IMR-90 (cell line): ENCODE data around the gene CXCL16. TPM values are rescaled to one million over a fixed set of nuclear protein-coding genes. Genes with fewer than 3 reads are reported as not detected.
A peak's percentile ranks its signal among the peaks of the same experiment; 100 is the strongest.

ENCODE experiments used
- ATAC-seq: fragments of 200-7000 bp; cut with Tn5 transposase; 2 replicates; pipeline ENCODE4 v1.9.1; 2020; ENCODE audit warnings: low read depth, mild to moderate bottlenecking, moderate library complexity
- BruUV-seq: library from RNA; stranded (reverse); fragments of 400-500 nt; replicated peaks from 2 replicates; lab custom pipeline; 2021; lab: Mats Ljungman, UMichigan
- CTCF ChIA-PET: fragments of 300-600 bp; formaldehyde crosslinking; extraction: SDS; loops from one replicate; lab custom pipeline; 2021; ENCODE audit warnings: antibody characterized with exemption; lab: Yijun Ruan, JAX
- POLR2A ChIA-PET: fragments of 300-600 bp; sonication (Branson Sonifier 250); formaldehyde crosslinking; loops from one replicate; lab custom pipeline; 2022; ENCODE audit warnings: antibody characterized with exemption; ENCODE audit not compliant: unreplicated experiment; lab: Charles Lee
- DNase-seq: peaks from one replicate; pipeline ENCODE4 v3.0.0; 2013
- H2AFZ ChIP-seq: replicated peaks from 2 replicates; pipeline ENCODE3; 2013; ENCODE audit warnings: low read length, mild to moderate bottlenecking; ENCODE audit not compliant: poor library complexity
- H2AK5ac ChIP-seq: 2 replicates; pipeline ENCODE4 v1.6.1; 2013; ENCODE audit warnings: low read depth, low read length, inconsistent platforms
- H2AK9ac ChIP-seq: replicated peaks from 2 replicates; pipeline ENCODE3; 2013; ENCODE audit warnings: mild to moderate bottlenecking, low read depth, low read length, moderate library complexity; ENCODE audit not compliant: poor library complexity
- H2BK120ac ChIP-seq: 2 replicates; pipeline ENCODE4 v1.6.1; 2013; ENCODE audit warnings: low read depth, low read length, inconsistent platforms
- H2BK15ac ChIP-seq: 3 replicates; pipeline ENCODE4 v1.6.1; 2013; ENCODE audit warnings: low read depth, low read length, inconsistent platforms
- H2BK20ac ChIP-seq: 2 replicates; pipeline ENCODE4 v1.6.1; 2013; ENCODE audit warnings: low read depth, mild to moderate bottlenecking, inconsistent platforms, low read length, moderate library complexity
- H2BK5ac ChIP-seq: 2 replicates; pipeline ENCODE4 v1.6.1; 2013; ENCODE audit warnings: mild to moderate bottlenecking, low read depth, low read length, inconsistent platforms; ENCODE audit not compliant: poor library complexity, severe bottlenecking
- H3K14ac ChIP-seq: replicated peaks from 2 replicates; pipeline ENCODE4 v1.6.1; 2013; ENCODE audit warnings: low read depth, low read length, inconsistent platforms
- H3K18ac ChIP-seq: 2 replicates; pipeline ENCODE4 v1.6.1; 2013; ENCODE audit warnings: low read depth, low read length, control low read depth
- H3K23ac ChIP-seq: 2 replicates; pipeline ENCODE4 v1.6.1; 2013; ENCODE audit warnings: low read depth, low read length, inconsistent platforms
- H3K27ac ChIP-seq: 2 replicates; pipeline ENCODE4 v1.5.1; 2013; ENCODE audit warnings: mild to moderate bottlenecking, control low read depth, low read length; ENCODE audit not compliant: insufficient read depth
- H3K27me3 ChIP-seq: 2 replicates; pipeline ENCODE4 v1.6.1; 2013; ENCODE audit warnings: low read length; ENCODE audit not compliant: control insufficient read depth, insufficient read depth
- H3K36me3 ChIP-seq: 2 replicates; pipeline ENCODE4 v1.6.1; 2013; ENCODE audit warnings: low read length, mixed read lengths; ENCODE audit not compliant: control insufficient read depth, insufficient read depth
- H3K4ac ChIP-seq: 2 replicates; pipeline ENCODE4 v1.6.1; 2013; ENCODE audit warnings: low read depth, low read length, inconsistent platforms
- H3K4me1 ChIP-seq: 2 replicates; pipeline ENCODE4 v1.6.1; 2013; ENCODE audit warnings: low read length, mixed read lengths; ENCODE audit not compliant: control insufficient read depth, insufficient read depth
- H3K4me2 ChIP-seq: 2 replicates; pipeline ENCODE4 v1.6.1; 2013; ENCODE audit warnings: low read depth, mild to moderate bottlenecking, control low read depth, low read length, moderate library complexity
- H3K4me3 ChIP-seq: 2 replicates; pipeline ENCODE4 v1.5.1; 2013; ENCODE audit warnings: low read depth, mild to moderate bottlenecking, control low read depth, low read length, moderate library complexity; ENCODE audit not compliant: insufficient read depth
- H3K56ac ChIP-seq: 2 replicates; pipeline ENCODE4 v1.6.1; 2013; ENCODE audit warnings: low read length, inconsistent platforms; ENCODE audit not compliant: insufficient read depth; ENCODE audit errors: extremely low read depth
- H3K79me1 ChIP-seq, 2 experiments: 2 replicates each; pipeline ENCODE4 v1.6.1; 2013; ENCODE audit warnings: low read length in 2 of 2, inconsistent platforms in 1 of 2, low read depth in 1 of 2
- H3K9ac ChIP-seq: 2 replicates; pipeline ENCODE4 v1.6.1; 2013; ENCODE audit warnings: low read depth, low read length, control low read depth
- H3K9me1 ChIP-seq: 2 replicates; pipeline ENCODE4 v1.6.1; 2013; ENCODE audit warnings: low read length, inconsistent platforms; ENCODE audit not compliant: insufficient read depth
- H3K9me3 ChIP-seq: 2 replicates; pipeline ENCODE4 v1.6.1; 2013; ENCODE audit warnings: low read length; ENCODE audit not compliant: control insufficient read depth, insufficient read depth
- H4K20me1 ChIP-seq: 2 replicates; pipeline ENCODE4 v1.6.1; 2013; ENCODE audit warnings: low read length, inconsistent platforms; ENCODE audit not compliant: insufficient read depth
- H4K5ac ChIP-seq: 2 replicates; pipeline ENCODE4 v1.6.1; 2013; ENCODE audit warnings: mild to moderate bottlenecking, low read depth, low read length, control low read depth
- H4K8ac ChIP-seq, 2 experiments: 2 replicates each; pipeline ENCODE4 v1.6.1; 2013; ENCODE audit warnings: low read depth in 2 of 2, low read length in 2 of 2, control low read depth in 1 of 2, inconsistent platforms in 1 of 2
- H4K91ac ChIP-seq: 2 replicates; pipeline ENCODE4 v1.6.1; 2013; ENCODE audit warnings: low read depth, low read length, inconsistent platforms; ENCODE audit not compliant: insufficient read depth
- BHLHE40 ChIP-seq: fragments of 150-350 bp; IDR thresholded peaks from 2 replicates; pipeline ENCODE4 v1.6.1; 2016; ENCODE audit warnings: mild to moderate bottlenecking, low read depth, low read length
- CHD1 ChIP-seq: IDR thresholded peaks from 2 replicates; pipeline ENCODE4 v1.6.1; 2012; ENCODE audit warnings: low read depth, low read length, improper control_type of control experiment
- NFE2L2 ChIP-seq: fragments of 150-350 bp; IDR thresholded peaks from 2 replicates; pipeline ENCODE4 v1.6.1; 2016; ENCODE audit warnings: low read depth, mild to moderate bottlenecking, low read length
- POLR2A ChIP-seq: IDR thresholded peaks from 2 replicates; pipeline ENCODE4 v1.6.1; 2012; ENCODE audit warnings: mild to moderate bottlenecking, low read depth, low read length
- RAD21 ChIP-seq: IDR thresholded peaks from 2 replicates; pipeline ENCODE4 v1.6.1; 2012; ENCODE audit warnings: low read length, improper control_type of control experiment
- WGBS, 2 experiments: methylation state at CpG; one replicate each; pipeline versions ENCODE4 v1.1.5 to v1.1.7; 2013; ENCODE audit warnings: missing lambda C conversion rate in 2 of 2; ENCODE audit not compliant: insufficient read length in 1 of 2; ENCODE audit errors: extremely low coverage in 2 of 2; 5-methylcytosine and 5-hydroxymethylcytosine counted together
- dilution Hi-C: fragments of 300-500 bp; cut with HindIII; formaldehyde crosslinking; loops from one replicate; pipeline ENCODE4 v1.14.3; 2018; ENCODE audit warnings: low sequenced_read_pairs; ENCODE audit not compliant: unreplicated experiment
- in situ Hi-C: fragments of 300-500 bp; cut with MboI; formaldehyde crosslinking; loops from 3 replicates; pipeline ENCODE4 v1.14.3; 2019; ENCODE audit warnings: low sequenced_read_pairs, inconsistent platforms, mixed read lengths
- intact Hi-C: fragments of 100-400 bp; cut with micrococcal nuclease; formaldehyde crosslinking; loops from 2 replicates; pipeline ENCODE4 v1.10.0; 2022
- polyA plus RNA-seq, 3 experiments: library from polyadenylated mRNA; depleted of rRNA; stranded (reverse); fragments of >200 nt; gene quantifications; 2 replicates each; pipeline ENCODE4 v1.2.3, GENCODE V29; 2012; ENCODE audit warnings: low replicate concordance in 1 of 3
- total RNA-seq: library from RNA; depleted of rRNA; stranded (reverse); fragments of >200 nt; gene quantifications from 2 replicates; pipeline ENCODE4 v1.2.3, GENCODE V29; 2012

The CXCL16 gene
- total and polyA plus RNA-seq, 2 of the 4 experiments (the other 2 are of a cell fraction) = 0.36 to 1.6 TPM

DNA sequence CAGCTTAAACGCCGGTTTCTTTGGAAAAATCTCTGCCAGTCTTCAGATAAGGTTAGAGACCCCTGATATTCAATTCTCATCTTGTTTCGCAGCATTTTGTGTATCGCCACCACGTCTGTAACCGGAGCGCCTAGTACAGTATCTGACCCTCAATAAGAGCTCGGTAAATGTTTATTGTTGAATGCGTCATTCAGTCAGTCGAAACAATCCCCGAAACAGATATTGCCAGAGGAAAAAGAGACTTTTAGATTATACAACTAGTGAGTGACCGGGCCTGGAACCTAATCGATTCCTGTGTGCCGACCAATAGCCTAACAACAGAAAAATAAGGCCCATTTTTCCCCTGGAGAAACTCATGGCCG lies 36.4 kb downstream of the CXCL16 start:
- in situ Hi-C loops = no loop called here
- no TSS peak for BruUV-seq
- ATAC-seq (no peak), DNase-seq (peak; percentile 5)
- no peaks in the 10 kb centered on the region for H4K20me1 ChIP-seq
- no peak overlapping the region for H2BK20ac ChIP-seq
- intact Hi-C loops = loop anchor here (5.0 kb wide), 1 partner anchor 136 kb away; no protein-coding TSS in a partner anchor
- H3K18ac ChIP-seq = no peak overlapping the region
- H2BK120ac ChIP-seq = no peak overlapping the region
- H3K27me3 ChIP-seq = no peaks in the 10 kb centered on the region
- H4K8ac ChIP-seq = peak overlapping the region; percentile 54 to 94; a peak in 2 of 4 replicates
- no peak overlapping the region for H2BK5ac ChIP-seq
- POLR2A ChIA-PET = no interaction called here
- peak overlapping the region; percentile 94 for H2AFZ ChIP-seq
- H4K91ac ChIP-seq = peak overlapping the region; percentile 44; the same call in 1 of the 2 replicates
- no peak overlapping the region for H3K56ac ChIP-seq
- H3K4me2 ChIP-seq = peak overlapping the region; percentile 98
- peak overlapping the region; percentile 65 for H4K5ac ChIP-seq
- peak overlapping the region; percentile 94 for H3K4me3 ChIP-seq
- H3K23ac ChIP-seq = peak overlapping the region; percentile 28
- CTCF ChIA-PET = no interaction called here
- 3% methylated on average over 5 of the region's 15 CpGs; no CpG with 5 or more reads in 1 of the 2 experiments for WGBS, 2 experiments
- peak overlapping the region; percentile 74 for H3K9ac ChIP-seq
- no peak for TF ChIP-seq RAD21
- TF ChIP-seq POLR2A = no peak
- TF ChIP-seq NFE2L2 = no peak
- TF ChIP-seq CHD1 = no peak
- TF ChIP-seq BHLHE40 = no peak
- H3K27ac ChIP-seq = peak overlapping the region; percentile 61; the same call in 1 of the 2 replicates
- no peak overlapping the region for H2BK15ac ChIP-seq
- dilution Hi-C loops = no loop called here
- peak overlapping the region; percentile 82 for H3K4ac ChIP-seq
- H2AK9ac ChIP-seq = peak overlapping the region; percentile 66
- no peaks in the 10 kb centered on the region for H3K36me3 ChIP-seq
- H3K79me1 ChIP-seq = peaks cover 15 to 47% of the 10 kb centered on the region in 2 experiments
- H3K4me1 ChIP-seq = peaks cover 6% of the 10 kb centered on the region; the same call in 1 of the 2 replicates
- no peaks in the 10 kb centered on the region for H3K9me3 ChIP-seq
- H3K9me1 ChIP-seq = peaks cover 12% of the 10 kb centered on the region
- H3K14ac ChIP-seq = peak overlapping the region; percentile 80; the same call in 1 of the 2 replicates
- H2AK5ac ChIP-seq = peak overlapping the region; percentile 75; the same call in 1 of the 2 replicates
